GM12891 (cell line): Measurements from ENCODE around the gene SEMG1.

Source experiments
- DNase-seq: peaks from one replicate; pipeline ENCODE4 v3.0.0; 2011; ENCODE audit warnings: low spot score; ENCODE audit not compliant: insufficient read length
- FAIRE-seq: peaks from 2 replicates; lab custom pipeline; 2011; peaks lifted over from hg19 to GRCh38; lab: Jason Lieb, UNC
- PAX5 ChIP-seq: IDR thresholded peaks from 2 replicates; pipeline ENCODE4 v1.6.1; 2011; ENCODE audit warnings: low read length, moderate library complexity, mild to moderate bottlenecking; ENCODE audit not compliant: insufficient read depth, severe bottlenecking
- POLR2A ChIP-seq: IDR thresholded peaks from 2 replicates; pipeline ENCODE4 v1.6.1; 2011; ENCODE audit warnings: low read depth, low read length, control low read depth
- POLR2AphosphoS5 ChIP-seq: IDR thresholded peaks from 2 replicates; pipeline ENCODE4 v1.6.1; 2011; ENCODE audit warnings: low read depth, low read length, control low read depth
- POU2F2 ChIP-seq: IDR thresholded peaks from 2 replicates; pipeline ENCODE4 v1.6.1; 2011; ENCODE audit warnings: low read depth, mild to moderate bottlenecking, control low read depth, low read length, moderate library complexity
- SPI1 ChIP-seq: IDR thresholded peaks from 2 replicates; pipeline ENCODE4 v1.6.1; 2011; ENCODE audit warnings: low read depth, low read length, control low read depth
- TAF1 ChIP-seq: IDR thresholded peaks from 2 replicates; pipeline ENCODE4 v1.6.1; 2011; ENCODE audit warnings: low read depth, low read length, control low read depth

Gene SEMG1

GRCh38 chr20:45248609-45249008 lies 41.8 kb downstream of the SEMG1 start:
- no peak for DNase-seq
- no peak for FAIRE-seq
- no peak for TF ChIP-seq TAF1
- no peak for TF ChIP-seq PAX5
- no peak for TF ChIP-seq POLR2AphosphoS5
- no peak for TF ChIP-seq POLR2A
- TF ChIP-seq POU2F2, result no peak

GRCh38 chr20:45251884-45252560 lies 45.2 kb downstream of the SEMG1 start:
- DNase-seq (no peak), FAIRE-seq (no peak)
- TF ChIP-seq TAF1, result no peak
- no peak for TF ChIP-seq POLR2AphosphoS5
- TF ChIP-seq PAX5, result no peak
- TF ChIP-seq SPI1, result no peak
- TF ChIP-seq POLR2A, result no peak
- TF ChIP-seq POU2F2, result no peak

- FAIRE-seq (no peak), DNase-seq (no peak)
- TF ChIP-seq POLR2AphosphoS5 (no peak), TAF1 (no peak), PAX5 (no peak)
Observed at GRCh38 chr20:45253261-45253660, 46.4 kb downstream of the SEMG1 start.

GRCh38 chr20:45254383-45255262 lies 47.8 kb downstream of the SEMG1 start, which contains the start of gene SLPI:
Gene SLPI (minus strand): TSS chr20:45254564. CDS start chr20:45254543, 21 bp downstream.
- FAIRE-seq (no peak), DNase-seq (no peak)
- TF ChIP-seq PAX5 (no peak), POLR2AphosphoS5 (no peak), POU2F2 (no peak), POLR2A (no peak), TAF1 (no peak), SPI1 (no peak)

GRCh38 chr20:45257161-45257560 lies 50.3 kb downstream of the SEMG1 start:
- no peak for TF ChIP-seq POU2F2
- no peak for TF ChIP-seq TAF1
- TF ChIP-seq PAX5, result no peak
- TF ChIP-seq POLR2A, result no peak
- no peak for TF ChIP-seq POLR2AphosphoS5
- no peak for TF ChIP-seq SPI1
- FAIRE-seq (no peak), DNase-seq (no peak)

- DNase-seq (no peak), FAIRE-seq (no peak)
- no peak for TF ChIP-seq SPI1
- no peak for TF ChIP-seq POLR2A
- no peak for TF ChIP-seq PAX5
- no peak for TF ChIP-seq TAF1
- no peak for TF ChIP-seq POLR2AphosphoS5
- no peak for TF ChIP-seq POU2F2
Observed at GRCh38 chr20:45257711-45258110, 50.9 kb downstream of the SEMG1 start.

GRCh38 chr20:45258259-45258658 lies 51.4 kb downstream of the SEMG1 start:
- TF ChIP-seq SPI1, result no peak
- TF ChIP-seq PAX5, result no peak
- TF ChIP-seq POLR2A, result no peak
- no peak for TF ChIP-seq POLR2AphosphoS5
- no peak for TF ChIP-seq POU2F2
- no peak for TF ChIP-seq TAF1
- FAIRE-seq, result no peak
- DNase-seq, result no peak

GRCh38 chr20:45258664-45259063 lies 51.8 kb downstream of the SEMG1 start:
- FAIRE-seq, result no peak

More at GRCh38 chr20:45258664-45259063, 51.8 kb downstream of the SEMG1 start:
- no peak for TF ChIP-seq PAX5
- no peak for TF ChIP-seq TAF1
- no peak for TF ChIP-seq POLR2AphosphoS5
- no peak for TF ChIP-seq SPI1
- DNase-seq, result no peak
